Large intestine (tissue), 3 donors: ENCODE data around the gene ATP5IF1. TPM values are rescaled to one million over a fixed set of nuclear protein-coding genes. Genes with fewer than 3 reads are reported as not detected.

ENCODE experiments used
- DNase-seq, 2 donors: peaks; one replicate each; pipeline versions ENCODE4 v3.0.0 to v3.0.0-alpha.2; 2013
- H3K27ac ChIP-seq: one replicate; pipeline ENCODE4 v1.5.1; 2013; ENCODE audit warnings: low read length
- H3K27me3 ChIP-seq: 2 replicates; pipeline ENCODE4 v1.6.1; 2013; ENCODE audit warnings: low read length; ENCODE audit not compliant: control insufficient read depth, insufficient read depth
- H3K36me3 ChIP-seq: 2 replicates; pipeline ENCODE4 v1.6.1; 2013; ENCODE audit warnings: low read length; ENCODE audit not compliant: control insufficient read depth, insufficient read depth
- H3K4me1 ChIP-seq: one replicate; pipeline ENCODE4 v1.6.1; 2013; ENCODE audit warnings: low read length; ENCODE audit not compliant: control insufficient read depth, insufficient read depth
- H3K4me3 ChIP-seq: one replicate; pipeline ENCODE4 v1.5.1; 2013; ENCODE audit warnings: low read length
- H3K9me3 ChIP-seq: one replicate; pipeline ENCODE4 v1.6.1; 2013; ENCODE audit warnings: mild to moderate bottlenecking, low read depth, low read length, moderate library complexity; ENCODE audit not compliant: control insufficient read depth
- WGBS: methylation state at CpG from one replicate; pipeline ENCODE4 v1.1.5; 2013; ENCODE audit warnings: low lambda C conversion rate; ENCODE audit not compliant: insufficient coverage; 5-methylcytosine and 5-hydroxymethylcytosine counted together
- polyA plus RNA-seq: library from polyadenylated mRNA; unstranded; fragments of 120-200 nt; gene quantifications from one replicate; pipeline ENCODE4 v1.2.1, GENCODE V29; 2013

The ATP5IF1 gene
- polyA plus RNA-seq, 1 donor: 354 TPM

DNA sequence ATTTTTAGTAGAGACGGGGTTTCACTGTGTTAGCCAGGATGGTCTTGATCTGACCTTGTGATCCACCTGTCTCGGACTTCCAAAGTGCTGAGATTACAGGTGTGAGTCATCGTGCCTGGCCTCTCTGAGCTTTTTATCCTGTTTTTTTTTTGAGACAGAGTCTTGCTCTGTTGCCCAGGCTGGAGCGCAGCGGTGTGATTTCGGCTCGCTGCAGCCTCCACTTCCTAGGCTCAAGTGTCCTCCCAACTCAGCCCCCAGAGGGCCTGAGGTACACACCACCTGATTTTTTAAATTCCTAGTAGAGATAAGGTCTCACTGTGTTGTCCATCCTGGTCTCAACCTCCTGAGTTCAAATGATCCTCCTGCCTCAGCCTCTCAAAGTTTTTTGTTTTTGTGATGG is 43.8 kb downstream of the ATP5IF1 start:
- WGBS: 100% methylated on average over 1 of the region's 7 CpGs
- no peak for DNase-seq
- no peak overlapping the region for H3K4me3 ChIP-seq
- H3K27me3 ChIP-seq: no peaks in the 10 kb centered on the region
- peaks cover 65% of the 10 kb centered on the region for H3K36me3 ChIP-seq
- no peak overlapping the region for H3K27ac ChIP-seq
- H3K4me1 ChIP-seq: peaks cover 20% of the 10 kb centered on the region
- no peaks in the 10 kb centered on the region for H3K9me3 ChIP-seq

DNA sequence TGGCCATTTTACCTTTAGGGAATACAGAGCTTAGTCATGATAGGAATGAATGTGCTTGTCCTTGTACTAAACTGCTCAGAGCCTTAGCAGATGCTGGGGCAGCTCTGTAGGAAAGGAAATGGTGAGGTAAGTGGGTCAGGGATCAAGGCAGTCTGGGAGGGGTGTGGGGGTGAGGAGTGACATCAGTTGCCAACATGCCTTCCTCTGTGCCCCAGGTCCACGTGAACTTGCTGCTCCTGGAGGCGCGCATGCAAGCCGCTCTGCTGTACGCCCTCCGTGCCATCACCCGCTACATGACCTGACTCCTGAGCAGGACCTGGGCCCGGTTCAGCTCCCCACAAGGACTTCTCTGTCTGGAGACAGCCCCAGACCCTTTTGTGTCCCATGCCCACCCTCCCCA is 44.6 kb downstream of the ATP5IF1 start:
- WGBS: no CpG with 5 or more reads among the region's 8 CpGs
- H3K27ac ChIP-seq: no peak overlapping the region
- H3K36me3 ChIP-seq: peaks cover 61% of the 10 kb centered on the region

DNA sequence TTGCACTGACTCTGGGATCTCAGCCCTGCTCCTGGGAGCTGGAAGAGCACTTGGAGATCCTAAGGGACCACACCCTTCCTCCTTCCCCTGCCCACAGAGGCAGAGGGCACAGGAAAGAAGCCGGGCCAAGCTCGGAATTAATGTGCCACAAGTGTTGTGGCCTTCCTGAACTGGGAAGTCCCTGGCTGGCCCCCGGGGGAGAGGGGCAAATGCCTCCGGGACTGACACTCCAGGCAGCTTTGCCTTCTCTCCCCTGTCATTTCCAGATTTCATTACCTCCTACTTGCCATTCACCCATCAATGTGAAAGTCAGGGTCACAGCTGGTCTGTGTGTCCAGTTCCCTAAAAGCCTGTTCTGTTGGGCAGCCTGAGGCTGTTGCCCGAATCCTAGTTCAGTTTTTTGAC is 45.1 kb downstream of the ATP5IF1 start:
- H3K9me3 ChIP-seq: no peaks in the 10 kb centered on the region
- no peak for DNase-seq
- H3K27me3 ChIP-seq: no peaks in the 10 kb centered on the region
- peaks cover 56% of the 10 kb centered on the region for H3K36me3 ChIP-seq
- H3K4me3 ChIP-seq: no peak overlapping the region
- H3K4me1 ChIP-seq: peaks cover 20% of the 10 kb centered on the region
- peak overlapping the region; percentile 65 for H3K27ac ChIP-seq
- WGBS: no CpG with 5 or more reads among the region's 5 CpGs

More for the DNA sequence above, 44.6 kb downstream of the ATP5IF1 start:
- Histone ChIP-seq H3K9me3 (no peaks in the 10 kb centered on the region), H3K27me3 (no peaks in the 10 kb centered on the region), H3K4me1 (peaks cover 20% of the 10 kb centered on the region), H3K4me3 (no peak overlapping the region)
- DNase-seq: no peak

DNA sequence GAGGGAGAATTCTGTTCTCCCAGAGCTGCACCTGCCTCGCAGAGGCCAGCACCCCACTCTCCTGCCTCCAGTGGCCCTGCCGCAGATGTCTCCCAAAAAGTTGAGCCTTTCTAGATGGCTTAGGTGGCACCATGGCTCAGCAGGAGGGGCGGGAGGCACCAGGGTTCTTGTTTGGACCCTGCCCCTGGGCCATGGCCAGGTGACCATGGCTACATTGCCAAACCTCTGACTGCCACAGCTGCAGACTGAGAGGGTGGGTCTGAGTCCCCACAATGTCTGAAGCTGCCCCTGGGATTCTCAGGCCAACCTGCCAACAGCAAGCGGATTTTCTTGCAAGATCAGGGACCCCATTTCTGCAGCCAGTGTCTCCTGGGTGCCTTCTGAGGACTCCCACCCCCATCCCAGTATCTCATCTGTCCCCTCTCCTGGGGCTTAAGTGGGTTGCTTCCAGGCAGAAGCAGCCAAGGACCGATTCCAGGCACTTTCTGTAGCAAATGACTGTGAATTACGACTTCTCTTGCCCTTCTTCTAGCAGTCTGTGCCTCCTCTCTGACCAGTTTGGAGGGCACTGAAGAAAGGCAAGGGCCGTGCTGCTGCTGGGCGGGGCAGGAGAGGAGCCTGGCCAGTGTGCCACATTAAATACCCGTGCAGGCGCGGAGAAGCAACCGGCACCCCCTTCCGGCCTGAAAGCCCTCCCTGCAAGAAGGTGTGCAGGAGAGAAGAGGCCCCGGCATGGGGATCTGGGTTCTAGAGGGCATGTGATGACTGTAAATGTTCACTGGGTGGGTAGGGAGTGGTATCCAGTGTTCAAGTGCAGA is 45.9 kb downstream of the ATP5IF1 start:
- no peaks in the 10 kb centered on the region for H3K27me3 ChIP-seq
- peak overlapping the region; percentile 65 for H3K27ac ChIP-seq
- no peaks in the 10 kb centered on the region for H3K9me3 ChIP-seq
- peak in 1 of 2 donors; percentile 28 for DNase-seq
- H3K36me3 ChIP-seq: peaks cover 56% of the 10 kb centered on the region
- WGBS: no CpG with 5 or more reads among the region's 14 CpGs
- peaks cover 20% of the 10 kb centered on the region for H3K4me1 ChIP-seq
- H3K4me3 ChIP-seq: no peak overlapping the region

DNA sequence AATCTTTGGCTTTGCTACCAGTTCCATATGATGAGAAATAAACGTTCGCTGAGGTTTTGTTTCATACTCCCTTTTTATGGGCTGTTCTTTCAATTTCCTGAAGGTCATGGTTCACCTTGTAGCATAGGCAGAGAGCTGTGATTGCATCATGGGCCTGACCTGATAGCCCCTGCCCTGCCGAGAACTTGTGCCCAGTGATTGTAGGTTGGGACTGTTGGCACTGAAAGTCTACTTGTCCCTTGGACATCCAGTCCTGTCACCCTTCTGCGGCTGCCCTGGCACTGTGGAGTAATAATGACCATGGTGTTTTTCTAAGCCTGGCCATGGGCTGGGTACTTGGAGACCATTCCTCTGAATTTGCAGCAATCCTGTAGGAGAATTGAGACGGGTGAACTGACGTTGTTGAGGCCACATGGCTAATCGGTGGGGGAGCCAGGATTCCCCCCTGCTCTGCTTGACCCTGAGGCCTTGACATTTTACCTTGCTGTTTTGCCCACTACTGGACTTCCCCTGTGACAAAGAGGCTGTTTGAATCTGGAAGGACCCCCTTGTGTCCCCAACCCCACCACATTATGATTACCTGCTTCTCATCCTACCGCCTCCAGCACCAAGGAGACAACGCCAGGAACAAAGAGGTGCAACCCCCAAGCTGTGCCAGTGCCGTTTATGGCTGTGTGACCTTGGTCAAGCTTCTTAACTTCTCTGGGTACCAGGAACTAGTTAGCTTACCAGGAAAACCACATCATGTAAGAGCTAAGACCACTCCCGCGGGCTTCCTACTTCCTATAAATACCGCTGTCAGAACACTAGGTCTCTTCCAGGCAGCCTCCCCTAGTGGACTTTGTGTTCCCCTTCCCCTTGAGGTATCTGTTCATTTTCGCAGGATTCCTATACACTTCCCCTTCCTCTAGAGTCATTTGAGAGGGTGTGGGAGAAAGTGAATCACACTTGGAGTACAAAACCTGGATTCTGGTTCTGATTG is 46.8 kb downstream of the ATP5IF1 start:
- peak overlapping the region; percentile 65 for H3K27ac ChIP-seq
- peaks cover 47% of the 10 kb centered on the region for H3K36me3 ChIP-seq
- WGBS: no CpG with 5 or more reads among the region's 14 CpGs
- DNase-seq: peak in 1 of 2 donors; percentile 58
- no peak overlapping the region for H3K4me3 ChIP-seq
- H3K4me1 ChIP-seq: peaks cover 20% of the 10 kb centered on the region
- H3K9me3 ChIP-seq: no peaks in the 10 kb centered on the region
- no peaks in the 10 kb centered on the region for H3K27me3 ChIP-seq

DNA sequence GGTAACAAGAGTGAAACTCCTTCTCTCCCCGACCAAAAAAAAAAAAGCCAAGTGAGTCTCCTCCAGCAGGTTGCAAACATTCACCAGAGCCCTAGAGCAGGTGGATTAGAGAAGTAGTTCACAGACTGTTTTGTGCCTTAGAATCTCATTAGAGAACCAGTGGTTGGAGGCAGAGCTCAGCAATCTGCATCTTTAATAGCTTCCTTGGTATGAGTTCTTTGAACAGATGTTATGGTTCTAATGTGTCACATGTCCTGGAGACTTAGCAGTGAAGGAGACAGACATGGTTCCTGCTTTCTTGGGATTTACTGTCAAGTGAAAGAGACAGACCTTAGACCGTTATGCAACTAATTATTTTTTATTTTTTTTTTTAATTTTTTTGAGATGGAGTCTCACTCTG is 50.2 kb downstream of the ATP5IF1 start:
- peaks cover 32% of the 10 kb centered on the region for H3K4me1 ChIP-seq
- peaks cover 16% of the 10 kb centered on the region for H3K36me3 ChIP-seq
- peak; percentile 33 to 41 for DNase-seq
- H3K4me3 ChIP-seq: no peak overlapping the region
- no peaks in the 10 kb centered on the region for H3K9me3 ChIP-seq
- no peaks in the 10 kb centered on the region for H3K27me3 ChIP-seq
- H3K27ac ChIP-seq: no peak overlapping the region
- WGBS: 60% methylated on average over 1 of the region's 2 CpGs

Other genes with a start within 250 kb of the ATP5IF1 start
- gene EYA3, start 147.5 kb upstream of the ATP5IF1 start, polyA plus RNA-seq: 16.7 TPM
- gene PTAFR, start 59.4 kb upstream of the ATP5IF1 start, polyA plus RNA-seq: 2.7 TPM
- 104 TPM for gene DNAJC8, start 3.1 kb upstream of the ATP5IF1 start, polyA plus RNA-seq
- 30.4 TPM for gene SESN2, start 23.4 kb downstream of the ATP5IF1 start, polyA plus RNA-seq
- 24.5 TPM for gene MED18, start 92.9 kb downstream of the ATP5IF1 start, polyA plus RNA-seq
- gene PHACTR4, start 133.6 kb downstream of the ATP5IF1 start, polyA plus RNA-seq: 38.0 TPM